Mesodermal cell (in vitro differentiated cells): ENCODE results near the gene CNTFR. TPM values are rescaled to one million over a fixed set of nuclear protein-coding genes. Genes with fewer than 3 reads are reported as not detected.
A peak's percentile ranks its signal among the peaks of the same experiment; 100 is the strongest.
"Not testable (repeated sequence)": the region's sequence is repeated elsewhere in the genome, so short reads cannot be mapped to it uniquely, and the experiment has no call there.

Experiments used
- H3K27ac ChIP-seq: 2 replicates; pipeline ENCODE4 v1.7.0; 2013; ENCODE audit warnings: mild to moderate bottlenecking, low read depth, low read length, moderate library complexity; ENCODE audit not compliant: severe bottlenecking
- H3K36me3 ChIP-seq: 2 replicates; pipeline ENCODE4 v1.7.1; 2013; ENCODE audit warnings: mild to moderate bottlenecking, low read length, moderate library complexity; ENCODE audit not compliant: control insufficient read depth, insufficient read depth
- H3K4me1 ChIP-seq: one replicate; pipeline ENCODE4 v1.7.1; 2013; ENCODE audit warnings: mild to moderate bottlenecking, low read length; ENCODE audit not compliant: insufficient read depth, control insufficient read depth, poor library complexity, severe bottlenecking
- H3K4me3 ChIP-seq: 2 replicates; pipeline ENCODE4 v1.7.0; 2013; ENCODE audit warnings: low read length, control low read depth, mild to moderate bottlenecking; ENCODE audit not compliant: insufficient read depth, poor library complexity, severe bottlenecking; ENCODE audit errors: extremely low read depth
- H3K9me3 ChIP-seq: 2 replicates; pipeline ENCODE4 v1.7.1; 2013; ENCODE audit warnings: mild to moderate bottlenecking, low read length, moderate library complexity; ENCODE audit not compliant: control insufficient read depth
- WGBS, 2 experiments: methylation state at CpG; one replicate each; pipeline ENCODE4 v1.1.5; 2013; ENCODE audit warnings: missing lambda C conversion rate in 2 of 2; ENCODE audit not compliant: insufficient coverage in 2 of 2; 5-methylcytosine and 5-hydroxymethylcytosine counted together
- polyA plus RNA-seq, 2 experiments: library from polyadenylated mRNA; stranded (reverse); fragments of 50-300 nt; gene quantifications; one replicate each; pipeline ENCODE4 v1.2.3, GENCODE V29; 2013

The CNTFR gene
- polyA plus RNA-seq (2013, experiment 1 of 2) = 55.1 TPM
- polyA plus RNA-seq (2013, experiment 2 of 2) = 40.6 TPM

GRCh38 chr9:34589636-34590380 is at the start of gene CNTFR:
Gene CNTFR (minus strand): TSS chr9:34589724. CDS start chr9:34568981, 20,743 bp downstream.
- H3K27ac ChIP-seq = no peak within 1 kb of the TSS
- no peaks in the 10 kb centered on the region for H3K9me3 ChIP-seq
- peaks cover 28% of the 10 kb centered on the region for H3K4me1 ChIP-seq
- 0% methylated on average over 53 to 57 of the region's 104 CpGs for WGBS, 2 experiments
- H3K36me3 ChIP-seq = no peaks in the 10 kb centered on the region
- peak within 1 kb of the TSS; percentile 58 for H3K4me3 ChIP-seq

GRCh38 chr9:34639322-34639721 is 49.8 kb upstream of the CNTFR start:
- WGBS, 2 experiments = 89 to 95% methylated on average over 5 to 6 of the region's 8 CpGs
- not testable (repeated sequence) for H3K4me1 ChIP-seq, H3K9me3 ChIP-seq, H3K27ac ChIP-seq, H3K4me3 ChIP-seq, H3K36me3 ChIP-seq

- peaks cover 9% of the 10 kb centered on the region for H3K4me1 ChIP-seq
- WGBS, 2 experiments = 36 to 37% methylated on average over 7 of the region's 7 CpGs
- peak overlapping the region; percentile 61 for H3K4me3 ChIP-seq
- H3K27ac ChIP-seq = no peak overlapping the region
- H3K36me3 ChIP-seq = no peaks in the 10 kb centered on the region
- no peaks in the 10 kb centered on the region for H3K9me3 ChIP-seq
Measured at GRCh38 chr9:34638138-34638445, 48.6 kb upstream of the CNTFR start.

- 2 to 3% methylated on average over 60 of the region's 74 CpGs for WGBS, 2 experiments
- Histone ChIP-seq H3K27ac (no peak within 1 kb of the TSS), H3K36me3 (no peaks in the 10 kb centered on the region), H3K9me3 (no peaks in the 10 kb centered on the region), H3K4me1 (peaks cover 9% of the 10 kb centered on the region), H3K4me3 (peak within 1 kb of the TSS; percentile 61)
Measured at GRCh38 chr9:34637356-34638137, 48.0 kb upstream of the CNTFR start, which contains the start of gene SIGMAR1. Gene SIGMAR1 (minus strand): TSS chr9:34637787. CDS start chr9:34637697, 90 bp downstream.

GRCh38 chr9:34636791-34637355 is 47.3 kb upstream of the CNTFR start:
- no peaks in the 10 kb centered on the region for H3K36me3 ChIP-seq
- H3K4me1 ChIP-seq = peaks cover 9% of the 10 kb centered on the region
- WGBS, 2 experiments = 17 to 21% methylated on average over 20 of the region's 23 CpGs
- no peak overlapping the region for H3K27ac ChIP-seq
- no peaks in the 10 kb centered on the region for H3K9me3 ChIP-seq
- peak overlapping the region; percentile 61 for H3K4me3 ChIP-seq

GRCh38 chr9:34635556-34635955 is 46.0 kb upstream of the CNTFR start:
- WGBS, 2 experiments = 96 to 98% methylated on average over 8 to 13 of the region's 14 CpGs
- no peaks in the 10 kb centered on the region for H3K9me3 ChIP-seq
- no peak overlapping the region for H3K4me3 ChIP-seq
- peaks cover 9% of the 10 kb centered on the region for H3K4me1 ChIP-seq
- H3K36me3 ChIP-seq = no peaks in the 10 kb centered on the region
- no peak overlapping the region for H3K27ac ChIP-seq

GRCh38 chr9:34634551-34635248 is 45.2 kb upstream of the CNTFR start:
- H3K4me3 ChIP-seq = no peak overlapping the region
- no peaks in the 10 kb centered on the region for H3K36me3 ChIP-seq
- WGBS, 2 experiments = 60% methylated on average over 1 of the region's 3 CpGs; no CpG with 5 or more reads in 1 of the 2 experiments
- no peaks in the 10 kb centered on the region for H3K9me3 ChIP-seq
- peaks cover 9% of the 10 kb centered on the region for H3K4me1 ChIP-seq
- H3K27ac ChIP-seq = no peak overlapping the region

GRCh38 chr9:34633851-34634550 is 44.5 kb upstream of the CNTFR start:
- no peak overlapping the region for H3K27ac ChIP-seq
- H3K36me3 ChIP-seq = no peaks in the 10 kb centered on the region
- H3K4me3 ChIP-seq = no peak overlapping the region
- H3K9me3 ChIP-seq = no peaks in the 10 kb centered on the region
- WGBS, 2 experiments = 14 to 29% methylated on average over 2 to 3 of the region's 3 CpGs
- H3K4me1 ChIP-seq = peaks cover 9% of the 10 kb centered on the region

GRCh38 chr9:34633166-34633565 is 43.6 kb upstream of the CNTFR start:
- 67 to 82% methylated on average over 3 to 4 of the region's 5 CpGs for WGBS, 2 experiments

More at GRCh38 chr9:34633166-34633565, 43.6 kb upstream of the CNTFR start:
- H3K36me3 ChIP-seq = no peaks in the 10 kb centered on the region
- H3K9me3 ChIP-seq = no peaks in the 10 kb centered on the region
- no peak overlapping the region for H3K27ac ChIP-seq
- peaks cover 6% of the 10 kb centered on the region for H3K4me1 ChIP-seq
- H3K4me3 ChIP-seq = no peak overlapping the region
